NCI-H1417 (cell line): ENCODE data around the gene MID2.
"Not testable (repeated sequence)": the region's sequence is repeated elsewhere in the genome, so short reads cannot be mapped to it uniquely, and the experiment has no call there.

Experiments used
- DNase-seq, 3 experiments: peaks; one replicate each; lab custom pipeline; 2025; lab: John Stamatoyannopoulos, UW

The MID2 gene

DNA sequence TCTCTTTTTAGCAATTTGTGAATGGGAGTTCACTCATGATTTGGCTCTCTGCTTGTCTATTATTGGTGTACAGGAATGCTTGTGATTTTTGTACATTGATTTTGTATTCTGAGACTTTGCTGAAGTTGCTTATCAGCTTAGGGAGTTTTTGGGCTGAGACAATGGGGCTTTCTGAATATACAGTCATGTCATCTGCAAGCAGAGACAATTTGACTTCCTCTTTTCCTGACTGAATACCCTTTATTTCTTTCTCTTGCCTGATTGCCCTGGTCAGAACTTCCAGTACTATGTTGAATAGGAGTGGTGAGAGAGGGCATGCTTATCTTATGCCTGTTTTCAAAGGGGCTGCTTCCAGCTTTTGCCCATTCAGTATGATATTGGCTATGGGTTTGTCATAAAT is 129.7 kb downstream of the MID2 start:
- not testable (repeated sequence) for DNase-seq

DNA sequence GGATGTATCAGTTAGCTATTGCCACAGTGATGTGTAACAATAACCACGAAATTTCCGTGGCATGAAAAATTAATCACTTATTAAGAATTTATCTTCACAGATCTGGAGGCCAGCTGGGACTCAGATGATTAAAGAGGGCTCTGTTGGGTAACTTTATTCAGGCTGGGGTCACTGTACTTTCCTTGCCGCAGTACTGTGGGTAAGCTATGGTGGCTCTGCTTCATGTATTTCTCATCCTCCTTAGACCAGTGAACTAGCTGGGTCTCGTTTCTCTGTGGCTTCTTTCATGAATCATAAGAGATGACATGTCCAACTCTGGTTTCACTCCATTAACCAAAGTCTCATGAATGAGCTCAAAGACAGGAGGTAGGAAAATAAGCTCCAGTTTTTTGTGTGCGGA is 143.0 kb downstream of the MID2 start:
- DNase-seq, result no peak

DNA sequence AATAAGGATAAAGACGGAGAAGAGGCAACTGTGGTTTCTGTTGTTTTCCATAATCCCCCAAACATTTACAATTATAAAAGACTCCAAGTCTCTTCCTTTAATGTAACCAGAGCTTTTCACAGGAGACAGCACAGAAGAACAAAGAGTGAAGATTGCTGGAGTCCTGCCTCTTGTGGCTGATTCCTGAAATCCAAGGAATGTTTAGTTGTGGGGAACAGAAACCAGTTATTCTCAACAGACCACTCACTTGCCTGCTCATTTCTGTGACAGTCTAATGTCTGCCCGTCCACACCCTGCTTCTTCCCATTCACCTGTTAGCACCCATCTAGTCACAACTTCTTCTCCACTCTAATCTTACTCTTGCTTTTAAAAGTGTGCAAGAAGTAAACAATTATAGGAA is 144.4 kb downstream of the MID2 start:
- DNase-seq, result no peak

DNA sequence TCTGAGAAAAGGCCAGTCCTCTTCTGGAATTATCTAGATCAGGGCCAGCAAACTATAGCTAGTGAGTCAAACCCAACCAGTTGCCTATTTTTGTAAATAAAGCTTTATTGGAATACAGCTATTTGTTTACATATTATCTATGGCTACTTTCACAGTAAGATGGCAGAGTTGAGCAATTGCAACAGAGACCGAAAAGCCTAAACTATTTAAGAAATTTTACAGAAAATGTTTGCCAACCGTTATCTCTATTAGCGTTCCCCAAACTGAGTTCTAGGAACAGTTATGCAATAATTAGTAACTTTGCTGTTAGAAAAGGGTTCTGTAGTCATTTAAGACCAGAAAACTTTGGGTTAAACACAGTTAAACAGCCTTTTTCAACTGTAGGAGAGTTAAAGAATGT is 146.0 kb downstream of the MID2 start:
- no peak for DNase-seq
